ENCODE results near the gene SLC18B1. TPM values are rescaled to one million over a fixed set of nuclear protein-coding genes. Genes with fewer than 3 reads are reported as not detected.
"Not testable (repeated sequence)": the region's sequence is repeated elsewhere in the genome, so short reads cannot be mapped to it uniquely, and the experiment has no call there.

The SLC18B1 gene
- total RNA-seq, 3 donors from 2014 or later = 11.0 to 15.4 (median 11.9) TPM

GRCh38 chr6:132785936-132786335 lies 12.5 kb downstream of the SLC18B1 start:
- no peaks in the 10 kb centered on the region for H3K36me3 ChIP-seq (ENCODE audit: low read depth)
- H3K4me3 ChIP-seq = no peak overlapping the region
- H3K4me1 ChIP-seq (ENCODE audit: low read depth) = no peaks in the 10 kb centered on the region
- ATAC-seq (no peak), DNase-seq (no peak)
- no peaks in the 10 kb centered on the region for H3K9me3 ChIP-seq
- no peak for TF ChIP-seq CTCF (IDR thresholded peaks at IDR 0.05)
- intact Hi-C loops (cut with DNase I, micrococcal nuclease) = no loop called here

- intact Hi-C loops (cut with DNase I, micrococcal nuclease) = no loop called here
- Histone ChIP-seq H3K4me3 (no peak overlapping the region), H3K36me3 (ENCODE audit: low read depth) (no peaks in the 10 kb centered on the region), H3K9me3 (no peaks in the 10 kb centered on the region), H3K4me1 (ENCODE audit: low read depth) (no peaks in the 10 kb centered on the region)
- DNase-seq = no peak
- TF ChIP-seq CTCF (IDR thresholded peaks at IDR 0.05) = no peak
- no peak for ATAC-seq
These were observed 17.6 kb downstream of the SLC18B1 start for GRCh38 chr6:132780770-132781371.

- ATAC-seq; H3K4me3 ChIP-seq; H3K4me1 ChIP-seq (ENCODE audit: low read depth); DNase-seq; H3K9me3 ChIP-seq; intact Hi-C loops (cut with DNase I, micrococcal nuclease); H3K36me3 ChIP-seq (ENCODE audit: low read depth): not testable (repeated sequence)
These were observed 20.6 kb downstream of the SLC18B1 start for GRCh38 chr6:132777881-132778280.

DNA sequence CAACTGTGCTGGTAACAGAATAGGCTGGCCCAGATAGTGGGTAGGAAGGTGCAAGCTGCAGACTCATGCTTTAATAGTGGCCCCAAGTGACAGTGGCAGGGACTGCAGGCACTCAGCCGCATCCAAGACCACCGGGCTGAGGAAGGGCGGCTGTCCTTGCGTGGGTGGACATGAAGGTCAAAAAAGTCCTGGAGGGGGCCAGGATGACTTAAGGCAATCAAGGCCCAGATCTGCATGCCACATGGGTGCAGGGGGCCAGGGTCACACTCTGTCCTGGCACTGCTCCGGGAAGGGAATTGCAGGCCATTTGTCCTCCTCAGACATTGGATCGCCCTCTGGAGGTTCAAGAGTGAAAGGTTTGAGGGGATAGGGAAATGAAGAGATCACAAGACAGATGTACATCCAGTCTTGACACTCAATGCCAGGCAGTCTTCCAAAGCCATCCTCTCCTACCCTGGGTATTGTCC lies 30.4 kb downstream of the SLC18B1 start:
- Histone ChIP-seq H3K4me3 (no peak overlapping the region), H3K4me1 (ENCODE audit: low read depth) (no peaks in the 10 kb centered on the region), H3K36me3 (ENCODE audit: low read depth) (no peaks in the 10 kb centered on the region), H3K9me3 (no peaks in the 10 kb centered on the region)
- peak; percentile 2 for TF ChIP-seq CTCF (IDR thresholded peaks at IDR 0.05)
- ATAC-seq (peak; percentile 89), DNase-seq (peak in 2 of 3 donors; percentile 37 to 43)
- intact Hi-C loops (cut with DNase I, micrococcal nuclease) = no loop called here

GRCh38 chr6:132765560-132765959 lies 32.9 kb downstream of the SLC18B1 start:
- no peak for DNase-seq
- ATAC-seq = no peak
- Histone ChIP-seq H3K4me1 (ENCODE audit: low read depth) (peaks cover 5% of the 10 kb centered on the region), H3K9me3 (no peaks in the 10 kb centered on the region), H3K36me3 (ENCODE audit: low read depth) (no peaks in the 10 kb centered on the region), H3K4me3 (no peak overlapping the region)
- TF ChIP-seq CTCF (IDR thresholded peaks at IDR 0.05) = no peak
- intact Hi-C loops (cut with DNase I, micrococcal nuclease) = no loop called here

DNA sequence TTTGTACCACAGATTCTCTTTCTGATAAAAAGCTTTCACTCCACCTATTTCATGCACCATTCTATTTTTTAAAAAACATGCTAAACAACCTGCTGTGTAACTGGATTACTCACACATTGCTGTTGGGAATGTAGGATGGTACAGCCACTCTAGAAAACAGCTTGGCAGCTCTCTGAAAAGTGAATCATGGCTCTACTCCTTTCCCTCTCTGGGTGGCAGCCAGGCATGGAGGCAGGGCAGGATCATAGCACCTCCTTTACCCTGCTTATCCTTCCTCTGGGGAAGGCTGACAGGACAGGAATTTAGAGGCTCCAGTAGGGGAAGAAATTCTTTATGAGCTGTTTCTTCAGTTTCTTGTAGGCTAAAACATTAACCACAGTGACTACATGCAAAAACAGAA lies 34.1 kb downstream of the SLC18B1 start:
- no peaks in the 10 kb centered on the region for H3K9me3 ChIP-seq
- H3K36me3 ChIP-seq (ENCODE audit: low read depth) = no peaks in the 10 kb centered on the region
- ATAC-seq = peak; percentile 14
- intact Hi-C loops (cut with DNase I, micrococcal nuclease) = no loop called here
- no peak for TF ChIP-seq CTCF (IDR thresholded peaks at IDR 0.05)
- peaks cover 5% of the 10 kb centered on the region for H3K4me1 ChIP-seq (ENCODE audit: low read depth)
- H3K4me3 ChIP-seq = no peak overlapping the region
- DNase-seq = no peak
